Keratinocyte (primary cell): ENCODE data around the gene PTCSC3. TPM values are rescaled to one million over a fixed set of nuclear protein-coding genes. Genes with fewer than 3 reads are reported as not detected.

ENCODE experiments used
- DNase-seq: peaks from one replicate; pipeline ENCODE4 v3.0.0-alpha.2; 2011; ENCODE audit warnings: low read depth, missing footprints, low spot score
- FAIRE-seq: peaks from 2 replicates; lab custom pipeline; 2011; peaks lifted over from hg19 to GRCh38; lab: Jason Lieb, UNC
- H2AFZ ChIP-seq: 2 replicates; pipeline ENCODE4 v1.6.0; 2012; ENCODE audit warnings: low read length, control low read depth, inconsistent platforms; ENCODE audit not compliant: control insufficient read depth
- H3K27ac ChIP-seq: 2 replicates; pipeline ENCODE4 v1.5.1; 2011; ENCODE audit warnings: low read length; ENCODE audit not compliant: control insufficient read depth, insufficient read depth
- H3K27me3 ChIP-seq: 3 replicates; pipeline ENCODE4 v1.6.0; 2011; ENCODE audit warnings: low read length; ENCODE audit not compliant: control insufficient read depth, insufficient read depth; ENCODE audit errors: extremely low read depth
- H3K36me3 ChIP-seq, 2 experiments: 2 replicates in 1 of 2; 3 replicates in 1 of 2; pipeline ENCODE4 v1.5.1; 2011; ENCODE audit warnings: low read length in 2 of 2, mild to moderate bottlenecking in 1 of 2; ENCODE audit not compliant: control insufficient read depth in 2 of 2, insufficient read depth in 2 of 2; ENCODE audit errors: extremely low read depth in 1 of 2
- H3K4me1 ChIP-seq: 3 replicates; pipeline ENCODE4 v1.5.1; 2011; ENCODE audit warnings: low read length; ENCODE audit not compliant: control insufficient read depth, insufficient read depth; ENCODE audit errors: extremely low read depth
- H3K4me2 ChIP-seq: 3 replicates; pipeline ENCODE4 v1.6.0; 2011; ENCODE audit warnings: low read depth, low read length; ENCODE audit not compliant: control insufficient read depth, insufficient read depth; ENCODE audit errors: extremely low read depth
- H3K4me3 ChIP-seq, 3 experiments: fragments of 200-600 bp in 1 of 3; sonication (generic) in 1 of 3; 2 replicates in 2 of 3; 3 replicates in 1 of 3; pipeline ENCODE4 v1.5.1; 2011 to 2016; ENCODE audit warnings: low read length in 3 of 3, mild to moderate bottlenecking in 3 of 3, control low read depth in 2 of 3, inconsistent platforms in 1 of 3, low read depth in 1 of 3, mixed read lengths in 1 of 3, mixed run types in 1 of 3, moderate library complexity in 1 of 3; ENCODE audit not compliant: control insufficient read depth in 2 of 3, insufficient read depth in 2 of 3; ENCODE audit errors: extremely low read depth in 1 of 3
- H3K79me2 ChIP-seq: 2 replicates; pipeline ENCODE4 v1.6.0; 2012; ENCODE audit warnings: low read length; ENCODE audit not compliant: control insufficient read depth, insufficient read depth
- H3K9ac ChIP-seq: 3 replicates; pipeline ENCODE4 v1.6.0; 2011; ENCODE audit warnings: low read length; ENCODE audit not compliant: control insufficient read depth, insufficient read depth; ENCODE audit errors: extremely low read depth
- H3K9me1 ChIP-seq: 3 replicates; pipeline ENCODE4 v1.6.0; 2011; ENCODE audit warnings: low read length; ENCODE audit not compliant: control insufficient read depth, insufficient read depth; ENCODE audit errors: extremely low read depth
- H3K9me3 ChIP-seq: 2 replicates; pipeline ENCODE4 v1.5.1; 2012; ENCODE audit warnings: low read depth, low read length; ENCODE audit not compliant: control insufficient read depth
- H4K20me1 ChIP-seq: 3 replicates; pipeline ENCODE4 v1.6.0; 2011; ENCODE audit warnings: low read length; ENCODE audit not compliant: control insufficient read depth, insufficient read depth; ENCODE audit errors: extremely low read depth
- EZH2 ChIP-seq: IDR thresholded peaks from one replicate; pipeline ENCODE4 v1.6.1; 2012; ENCODE audit warnings: inconsistent platforms, mild to moderate bottlenecking, low read length, moderate library complexity
- dilution Hi-C: fragments of 300-500 bp; cut with MboI; formaldehyde crosslinking; loops from one replicate; pipeline ENCODE4 v1.7.0; 2020; ENCODE audit warnings: low sequenced_read_pairs; ENCODE audit not compliant: extremely low pct_ligation_motif_present
- polyA plus RNA-seq, 5 experiments: library from polyadenylated mRNA; depleted of rRNA in 3 of 5; stranded (reverse) in 3 of 5; stranded (forward) in 1 of 5; unstranded in 1 of 5; fragments of >200 nt; gene quantifications; 1 replicate in 1 of 5; 2 replicates in 3 of 5; 3 replicates in 1 of 5; pipeline versions ENCODE4 v1.2.1 to v1.2.3, GENCODE V29; 2011 to 2012; ENCODE audit warnings: missing spikeins in 2 of 5, low read depth in 1 of 5, low replicate concordance in 1 of 5
- TF ChIP-seq, protein P1 (sequence below), 3 experiments: IDR thresholded peaks in 1 of 3; conservative IDR thresholded peaks in 1 of 3; optimal IDR thresholded peaks in 1 of 3; 2 replicates in 2 of 3; 3 replicates in 1 of 3; pipeline versions ENCODE3 to v1.5.1; 2011; ENCODE audit warnings: low read length in 3 of 3, mild to moderate bottlenecking in 3 of 3, moderate library complexity in 2 of 3, control low read depth in 1 of 3, inconsistent platforms in 1 of 3; ENCODE audit not compliant: insufficient read depth in 2 of 3; ENCODE audit errors: extremely low read depth in 1 of 3

Gene PTCSC3
- polyA plus RNA-seq, 1 donor (not counting 4 experiments of a cell fraction or from before 2014, with no cell fraction given), result not detected

DNA sequence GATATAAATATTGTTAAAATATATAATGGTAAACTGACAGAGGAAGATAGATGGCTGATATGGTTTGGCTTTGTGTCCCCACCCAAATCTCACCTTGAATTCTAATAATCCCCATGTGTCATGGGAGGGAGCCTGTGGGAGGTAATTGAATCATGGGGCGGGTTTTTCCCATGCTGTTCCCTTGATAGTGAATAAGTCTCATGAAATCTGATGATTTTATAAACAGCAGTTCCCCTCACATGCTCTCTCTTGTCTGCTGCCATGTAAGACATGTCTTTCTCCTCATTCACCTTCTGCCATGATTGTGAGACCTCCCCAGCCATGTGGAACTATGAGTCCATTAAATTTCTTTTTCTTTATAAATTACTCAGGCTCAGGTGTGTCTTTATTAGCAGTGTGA is 46.3 kb downstream of the PTCSC3 start:
- no peaks in the 10 kb centered on the region for H3K36me3 ChIP-seq
- H3K79me2 ChIP-seq, result no peaks in the 10 kb centered on the region
- no peak overlapping the region for H3K27ac ChIP-seq
- H3K4me3 ChIP-seq, result no peak overlapping the region
- no peak overlapping the region for H2AFZ ChIP-seq
- no peak for DNase-seq
- dilution Hi-C loops, result no loop called here
- FAIRE-seq, result no peak
- no peak overlapping the region for H3K4me2 ChIP-seq
- no peak for TF ChIP-seq EZH2
- TF ChIP-seq, protein P1, sequence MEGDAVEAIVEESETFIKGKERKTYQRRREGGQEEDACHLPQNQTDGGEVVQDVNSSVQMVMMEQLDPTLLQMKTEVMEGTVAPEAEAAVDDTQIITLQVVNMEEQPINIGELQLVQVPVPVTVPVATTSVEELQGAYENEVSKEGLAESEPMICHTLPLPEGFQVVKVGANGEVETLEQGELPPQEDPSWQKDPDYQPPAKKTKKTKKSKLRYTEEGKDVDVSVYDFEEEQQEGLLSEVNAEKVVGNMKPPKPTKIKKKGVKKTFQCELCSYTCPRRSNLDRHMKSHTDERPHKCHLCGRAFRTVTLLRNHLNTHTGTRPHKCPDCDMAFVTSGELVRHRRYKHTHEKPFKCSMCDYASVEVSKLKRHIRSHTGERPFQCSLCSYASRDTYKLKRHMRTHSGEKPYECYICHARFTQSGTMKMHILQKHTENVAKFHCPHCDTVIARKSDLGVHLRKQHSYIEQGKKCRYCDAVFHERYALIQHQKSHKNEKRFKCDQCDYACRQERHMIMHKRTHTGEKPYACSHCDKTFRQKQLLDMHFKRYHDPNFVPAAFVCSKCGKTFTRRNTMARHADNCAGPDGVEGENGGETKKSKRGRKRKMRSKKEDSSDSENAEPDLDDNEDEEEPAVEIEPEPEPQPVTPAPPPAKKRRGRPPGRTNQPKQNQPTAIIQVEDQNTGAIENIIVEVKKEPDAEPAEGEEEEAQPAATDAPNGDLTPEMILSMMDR (optimal IDR thresholded peaks at IDR 0.05 in 1 of 3, IDR thresholded peaks at IDR 0.05 in 1 of 3, conservative IDR thresholded peaks at IDR 0.05 in 1 of 3; ENCODE audit: extremely low read depth in 1 of 3, insufficient read depth in 2 of 3, low read length in 3 of 3), result no peak
- no peaks in the 10 kb centered on the region for H3K9me3 ChIP-seq
- H3K27me3 ChIP-seq, result no peaks in the 10 kb centered on the region
- no peaks in the 10 kb centered on the region for H4K20me1 ChIP-seq
- H3K4me1 ChIP-seq, result no peaks in the 10 kb centered on the region
- H3K9ac ChIP-seq, result no peak overlapping the region
- H3K9me1 ChIP-seq, result no peaks in the 10 kb centered on the region

DNA sequence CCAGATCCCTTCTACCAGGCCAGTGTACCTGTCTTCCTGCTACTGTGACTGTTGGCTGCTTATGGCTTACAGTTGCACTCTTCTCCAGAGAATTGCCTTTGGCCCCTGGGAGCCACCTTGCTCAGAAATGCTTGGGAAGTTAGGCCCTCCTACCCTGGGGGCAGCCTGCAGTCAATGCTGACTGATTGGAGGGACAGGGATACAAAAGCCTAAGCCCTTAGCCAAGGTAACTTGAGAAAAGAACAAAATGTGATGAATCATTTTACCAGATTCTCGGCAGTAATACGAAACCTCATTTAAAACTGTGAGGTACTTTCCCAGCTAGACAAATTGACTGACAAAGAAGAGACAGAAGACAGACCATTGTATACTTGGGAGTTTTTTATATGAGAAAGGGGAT is 47.3 kb downstream of the PTCSC3 start:
- no peak for FAIRE-seq

More for the DNA sequence above, 47.3 kb downstream of the PTCSC3 start:
- no peak overlapping the region for H3K9ac ChIP-seq
- no peak overlapping the region for H3K27ac ChIP-seq
- H3K79me2 ChIP-seq, result no peaks in the 10 kb centered on the region
- no peaks in the 10 kb centered on the region for H3K9me3 ChIP-seq
- TF ChIP-seq EZH2, result no peak
- TF ChIP-seq, protein P1 (optimal IDR thresholded peaks at IDR 0.05 in 1 of 3, IDR thresholded peaks at IDR 0.05 in 1 of 3, conservative IDR thresholded peaks at IDR 0.05 in 1 of 3; ENCODE audit: extremely low read depth in 1 of 3, insufficient read depth in 2 of 3, low read length in 3 of 3), result no peak
- no peaks in the 10 kb centered on the region for H4K20me1 ChIP-seq
- no peak for DNase-seq
- dilution Hi-C loops, result no loop called here
- no peaks in the 10 kb centered on the region for H3K4me1 ChIP-seq
- H3K4me3 ChIP-seq, result no peak overlapping the region
- H3K27me3 ChIP-seq, result no peaks in the 10 kb centered on the region
- no peak overlapping the region for H2AFZ ChIP-seq
- no peak overlapping the region for H3K4me2 ChIP-seq
- H3K36me3 ChIP-seq, result no peaks in the 10 kb centered on the region
- no peaks in the 10 kb centered on the region for H3K9me1 ChIP-seq
